GM18505 (cell line): Measurements from ENCODE around the gene HLX.

Experiments
- ATAC-seq: cut with Tn5 transposase; IDR thresholded peaks from one replicate; pipeline ENCODE4 v1.9.1; 2021; ENCODE audit not compliant: unreplicated experiment
- POLR2A ChIP-seq: IDR thresholded peaks from 4 replicates; pipeline ENCODE4 v1.6.1; 2011; ENCODE audit warnings: borderline replicate concordance; ENCODE audit not compliant: insufficient read depth, insufficient read length; ENCODE audit errors: extremely low read depth

Gene HLX

GRCh38 chr1:220895412-220895946 is 16.2 kb downstream of the HLX start:
- no peak for ATAC-seq

GRCh38 chr1:220896092-220896491 is 16.8 kb downstream of the HLX start:
- TF ChIP-seq POLR2A: no peak
- no peak for ATAC-seq

More at GRCh38 chr1:220895412-220895946, 16.2 kb downstream of the HLX start:
- no peak for TF ChIP-seq POLR2A

GRCh38 chr1:220900842-220901241 is 21.6 kb downstream of the HLX start:
- no peak for ATAC-seq
- TF ChIP-seq POLR2A: no peak

GRCh38 chr1:220901881-220902280 is 22.6 kb downstream of the HLX start:
- TF ChIP-seq POLR2A: no peak
- no peak for ATAC-seq

- ATAC-seq: no peak
- no peak for TF ChIP-seq POLR2A
Observed at GRCh38 chr1:220902916-220903315, 23.7 kb downstream of the HLX start.

- no peak for ATAC-seq
- TF ChIP-seq POLR2A: no peak
Observed at GRCh38 chr1:220904876-220905275, 25.6 kb downstream of the HLX start.

GRCh38 chr1:220905650-220906560 is 26.7 kb downstream of the HLX start:
- no peak for TF ChIP-seq POLR2A
- no peak for ATAC-seq

- TF ChIP-seq POLR2A: no peak
- no peak for ATAC-seq
Observed at GRCh38 chr1:220906561-220907334, 27.5 kb downstream of the HLX start.

GRCh38 chr1:220908757-220909156 is 29.5 kb downstream of the HLX start:
- ATAC-seq: no peak
- TF ChIP-seq POLR2A: no peak

GRCh38 chr1:220910021-220910420 is 30.8 kb downstream of the HLX start:
- no peak for TF ChIP-seq POLR2A
- no peak for ATAC-seq

GRCh38 chr1:220914283-220915116 is 35.3 kb downstream of the HLX start:
- ATAC-seq: no peak
- TF ChIP-seq POLR2A: no peak

- no peak for TF ChIP-seq POLR2A
- no peak for ATAC-seq
Observed at GRCh38 chr1:220915117-220915440, 35.8 kb downstream of the HLX start.

GRCh38 chr1:220915954-220916353 is 36.7 kb downstream of the HLX start:
- ATAC-seq: no peak
- TF ChIP-seq POLR2A: no peak
